Hepatocyte (in vitro differentiated cells): ENCODE measurements around the gene CDK6. TPM values are rescaled to one million over a fixed set of nuclear protein-coding genes. Genes with fewer than 3 reads are reported as not detected.
"Not testable (repeated sequence)": the region's sequence is repeated elsewhere in the genome, so short reads cannot be mapped to it uniquely, and the experiment has no call there.

Source experiments
- DNase-seq: peaks from one replicate; pipeline ENCODE4 v3.0.0-alpha.2; 2016; ENCODE audit warnings: low spot score
- H2AFZ ChIP-seq: fragments of 200-600 bp; sonication (generic); 2 replicates; pipeline ENCODE4 v1.6.0; 2016; ENCODE audit warnings: antibody characterized with exemption, mild to moderate bottlenecking
- H3K27ac ChIP-seq: fragments of 200-600 bp; sonication (generic); 2 replicates; pipeline ENCODE4 v1.5.1; 2016; ENCODE audit warnings: mild to moderate bottlenecking
- H3K27me3 ChIP-seq: fragments of 200-600 bp; sonication (generic); 2 replicates; pipeline ENCODE4 v1.6.1; 2016
- H3K36me3 ChIP-seq: fragments of 200-600 bp; sonication (generic); replicated peaks from 2 replicates; pipeline ENCODE4 v1.5.1; 2016; ENCODE audit warnings: low read depth; ENCODE audit not compliant: insufficient read depth
- H3K4me1 ChIP-seq: fragments of 200-600 bp; sonication (generic); 2 replicates; pipeline ENCODE4 v1.5.1; 2016; ENCODE audit warnings: mild to moderate bottlenecking, moderate library complexity; ENCODE audit not compliant: insufficient read depth
- H3K4me2 ChIP-seq: fragments of 200-600 bp; sonication (generic); 2 replicates; pipeline ENCODE4 v1.6.0; 2016
- H3K4me3 ChIP-seq: fragments of 200-600 bp; sonication (generic); 2 replicates; pipeline ENCODE4 v1.5.1; 2016; ENCODE audit warnings: mild to moderate bottlenecking
- H3K79me2 ChIP-seq: fragments of 200-600 bp; sonication (generic); 2 replicates; pipeline ENCODE4 v1.6.0; 2017; ENCODE audit warnings: mild to moderate bottlenecking
- H3K9me2 ChIP-seq: fragments of 200-600 bp; sonication (generic); replicated peaks from 2 replicates; pipeline ENCODE4 v1.6.0; 2017; ENCODE audit warnings: mild to moderate bottlenecking; ENCODE audit not compliant: insufficient read depth
- H3K9me3 ChIP-seq: fragments of 200-600 bp; sonication (generic); 2 replicates; pipeline ENCODE4 v1.5.1; 2016; ENCODE audit warnings: low read depth, mild to moderate bottlenecking
- H4K20me1 ChIP-seq: fragments of 200-600 bp; sonication (generic); 2 replicates; pipeline ENCODE4 v1.6.0; 2016; ENCODE audit warnings: mild to moderate bottlenecking; ENCODE audit not compliant: insufficient read depth, poor library complexity, severe bottlenecking
- CTCF ChIP-seq: fragments of 200-600 bp; sonication (generic); IDR thresholded peaks from 2 replicates; pipeline ENCODE4 v1.5.1; 2016; ENCODE audit warnings: antibody characterized with exemption, mild to moderate bottlenecking; ENCODE audit not compliant: poor library complexity
- EZH2 ChIP-seq: fragments of 200-600 bp; sonication (generic); IDR thresholded peaks from 2 replicates; pipeline ENCODE4 v1.6.1; 2016; ENCODE audit warnings: antibody characterized with exemption, mild to moderate bottlenecking, borderline replicate concordance
- EZH2phosphoT487 ChIP-seq: fragments of 200-600 bp; sonication (generic); IDR thresholded peaks from one replicate; pipeline ENCODE4 v1.6.1; 2018; ENCODE audit warnings: antibody characterized with exemption, mild to moderate bottlenecking, low read depth, moderate library complexity; ENCODE audit not compliant: unreplicated experiment, severe bottlenecking
- WGBS: methylation state at CpG from one replicate; pipeline ENCODE4 v1.1.6; 2016; ENCODE audit warnings: low lambda C conversion rate; ENCODE audit errors: missing lambda C conversion rate; 5-methylcytosine and 5-hydroxymethylcytosine counted together
- polyA plus RNA-seq: library from polyadenylated mRNA; unstranded; fragments of >200 nt; fragmentation: Nextera tagmentation; extraction: Ambion mirVana; gene quantifications from 2 replicates; pipeline ENCODE4 v1.2.1, GENCODE V29; 2016
- total RNA-seq: library from RNA; depleted of rRNA; stranded (reverse); fragments of >200 nt; gene quantifications from 2 replicates; pipeline ENCODE4 v1.2.3, GENCODE V29; 2014

CDK6 gene
- total and polyA plus RNA-seq, 2 experiments from 2014 or later = 18.7 to 64.5 TPM

DNA sequence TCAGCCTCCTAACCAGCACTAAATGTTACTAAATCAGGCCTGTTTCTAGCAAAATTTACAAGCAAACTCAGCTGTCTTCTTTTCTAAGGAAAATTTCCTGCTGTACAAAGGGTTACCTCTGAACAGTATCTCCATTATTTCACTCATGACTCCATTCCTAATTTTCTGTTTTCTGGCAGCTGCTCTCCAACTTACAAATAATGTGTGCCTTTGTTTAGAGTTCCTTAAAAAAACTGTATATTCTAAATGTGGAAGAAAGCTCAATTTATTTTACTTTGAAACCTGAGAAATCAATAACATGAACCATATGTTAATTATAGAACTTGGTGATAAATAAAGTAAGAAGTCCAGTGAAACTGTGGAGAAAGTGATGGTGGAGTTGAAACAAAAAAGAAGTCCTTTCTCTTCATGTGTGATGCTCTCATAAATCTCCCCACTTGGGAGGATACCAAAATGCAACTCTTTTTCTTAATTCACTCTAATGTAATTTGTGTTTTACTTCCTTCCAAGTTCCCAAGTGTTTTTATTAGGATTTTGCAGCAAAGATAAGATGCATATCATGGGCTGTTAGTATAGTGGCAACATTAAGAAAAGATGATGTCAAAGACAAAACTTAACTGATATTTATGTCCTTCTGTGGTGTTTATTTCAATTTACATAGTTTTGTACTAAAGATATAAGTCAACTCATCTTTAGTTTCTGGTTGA lies 74.8 kb downstream of the CDK6 start:
- H3K4me1 ChIP-seq = peaks cover 13% of the 10 kb centered on the region
- no peak overlapping the region for H3K27ac ChIP-seq
- no peak overlapping the region for H2AFZ ChIP-seq
- H3K4me3 ChIP-seq = no peak overlapping the region
- no peaks in the 10 kb centered on the region for H4K20me1 ChIP-seq
- H3K79me2 ChIP-seq = peaks cover 64% of the 10 kb centered on the region
- no peak overlapping the region for H3K4me2 ChIP-seq
- no peak for TF ChIP-seq EZH2phosphoT487
- TF ChIP-seq CTCF = no peak
- TF ChIP-seq EZH2 = no peak
- no peaks in the 10 kb centered on the region for H3K36me3 ChIP-seq
- no peak for DNase-seq
- no peaks in the 10 kb centered on the region for H3K27me3 ChIP-seq
- no peaks in the 10 kb centered on the region for H3K9me3 ChIP-seq
- no peaks in the 10 kb centered on the region for H3K9me2 ChIP-seq

DNA sequence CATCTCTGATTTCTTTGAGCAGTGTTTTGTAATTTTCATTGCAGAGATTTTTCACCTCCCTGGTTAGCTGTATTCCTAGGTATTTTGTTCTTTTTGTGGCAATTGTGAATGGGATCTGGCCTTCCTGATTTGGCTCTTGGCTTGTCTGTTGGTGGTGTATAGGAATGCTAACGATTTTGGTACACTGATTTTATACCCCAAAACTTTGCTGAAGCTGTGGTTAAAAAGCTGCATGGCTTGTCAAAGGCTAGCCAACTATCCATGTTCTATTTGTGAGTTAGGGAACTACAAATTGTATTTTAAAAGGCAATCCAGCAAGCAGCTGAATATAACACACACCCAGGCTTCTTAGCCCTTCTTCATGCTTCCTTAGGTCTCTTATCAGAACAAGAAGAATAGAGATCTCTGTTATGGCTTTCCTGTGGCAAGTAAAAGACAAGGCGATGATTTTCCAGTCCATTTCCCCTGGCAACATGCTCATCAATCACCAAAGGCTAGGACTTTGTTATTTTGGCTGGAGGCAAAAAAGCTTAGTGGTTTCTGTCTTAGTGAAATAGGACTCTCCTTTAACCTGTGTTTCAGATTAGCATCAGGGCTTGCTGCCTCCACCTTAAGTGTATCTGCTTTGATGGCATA lies 77.5 kb downstream of the CDK6 start:
- no peak for DNase-seq
- Histone ChIP-seq H3K4me2 (no peak overlapping the region), H3K9me2 (no peaks in the 10 kb centered on the region), H2AFZ (no peak overlapping the region), H3K4me1 (no peaks in the 10 kb centered on the region), H3K36me3 (no peaks in the 10 kb centered on the region), H3K27me3 (no peaks in the 10 kb centered on the region), H3K9me3 (no peaks in the 10 kb centered on the region), H4K20me1 (no peaks in the 10 kb centered on the region), H3K4me3 (no peak overlapping the region), H3K27ac (no peak overlapping the region), H3K79me2 (peaks cover 73% of the 10 kb centered on the region)
- TF ChIP-seq EZH2 = no peak
- no peak for TF ChIP-seq EZH2phosphoT487
- TF ChIP-seq CTCF = no peak
- 85% methylated on average over 2 of the region's 2 CpGs for WGBS

GRCh38 chr7:92757311-92757910 lies 79.0 kb downstream of the CDK6 start:
- peaks cover 79% of the 10 kb centered on the region for H3K79me2 ChIP-seq
- not testable (repeated sequence) for H3K27me3 ChIP-seq, H3K4me3 ChIP-seq, H4K20me1 ChIP-seq, H3K4me2 ChIP-seq, H3K36me3 ChIP-seq, DNase-seq, H2AFZ ChIP-seq, H3K4me1 ChIP-seq, H3K27ac ChIP-seq, H3K9me3 ChIP-seq, H3K9me2 ChIP-seq
- WGBS = 99% methylated on average over 3 of the region's 3 CpGs

- Histone ChIP-seq H3K4me3 (no peak overlapping the region), H3K79me2 (peaks cover 73% of the 10 kb centered on the region), H3K27me3 (no peaks in the 10 kb centered on the region), H4K20me1 (no peaks in the 10 kb centered on the region), H3K9me3 (no peaks in the 10 kb centered on the region), H3K4me2 (no peak overlapping the region), H2AFZ (no peak overlapping the region), H3K36me3 (no peaks in the 10 kb centered on the region), H3K9me2 (no peaks in the 10 kb centered on the region), H3K27ac (no peak overlapping the region), H3K4me1 (peaks cover 12% of the 10 kb centered on the region)
- TF ChIP-seq CTCF = no peak
- 72% methylated on average over 4 of the region's 4 CpGs for WGBS
- DNase-seq = no peak
These were observed 80.7 kb downstream of the CDK6 start for GRCh38 chr7:92755680-92756079.
